Esophagus muscularis mucosa (tissue), 4 donors: Measurements from ENCODE around the gene MXRA8. TPM values are rescaled to one million over a fixed set of nuclear protein-coding genes. Genes with fewer than 3 reads are reported as not detected.

Experiments
- DNase-seq: peaks from one replicate; pipeline ENCODE4 v3.0.0-alpha.2; 2017; ENCODE audit errors: extremely low spot score
- H3K27ac ChIP-seq, 4 donors: fragments of 200-600 bp; sonication (generic); replicated peaks in 1 of 4; 1 replicate in 3 of 4; 2 replicates in 1 of 4; pipeline ENCODE4 v1.5.1; 2016 to 2019; ENCODE audit warnings: mild to moderate bottlenecking in 1 of 4
- H3K27me3 ChIP-seq, 4 donors: fragments of 200-600 bp; sonication (generic); one replicate each; pipeline versions ENCODE4 v1.5.1 to v1.6.0; 2016 to 2019
- H3K36me3 ChIP-seq, 4 donors: fragments of 200-600 bp; sonication (generic); one replicate each; pipeline ENCODE4 v1.5.1; 2016 to 2019
- H3K4me1 ChIP-seq, 4 donors: fragments of 200-600 bp; sonication (generic); one replicate each; pipeline ENCODE4 v1.5.1; 2016 to 2019
- H3K4me3 ChIP-seq, 4 donors: fragments of 200-600 bp; sonication (generic); 1 replicate in 2 of 4; 2 replicates in 2 of 4; pipeline ENCODE4 v1.5.1; 2016 to 2019; ENCODE audit warnings: mild to moderate bottlenecking in 4 of 4, moderate library complexity in 1 of 4
- H3K9me3 ChIP-seq, 4 donors: fragments of 200-600 bp; sonication (generic); 1 replicate in 3 of 4; 2 replicates in 1 of 4; pipeline ENCODE4 v1.5.1; 2016 to 2019
- CTCF ChIP-seq, 3 experiments: fragments of 200-600 bp in 2 of 3; fragments of 450-650 bp in 1 of 3; sonication (generic) in 2 of 3; IDR thresholded peaks; one replicate each; pipeline ENCODE4 v1.5.1; 2017 to 2019; ENCODE audit warnings: antibody characterized with exemption in 3 of 3, mild to moderate bottlenecking in 2 of 3, moderate library complexity in 1 of 3
- EP300 ChIP-seq: sonication (generic); formaldehyde crosslinking; IDR thresholded peaks from one replicate; pipeline ENCODE4 v1.6.1; 2017; ENCODE audit warnings: antibody characterized with exemption
- POLR2A ChIP-seq: fragments of 450-650 bp; IDR thresholded peaks from one replicate; pipeline ENCODE4 v1.6.1; 2017; ENCODE audit warnings: antibody characterized with exemption, moderate library complexity, mild to moderate bottlenecking, low read depth
- POLR2AphosphoS5 ChIP-seq, 2 donors: sonication (generic); formaldehyde crosslinking; IDR thresholded peaks; one replicate each; pipeline ENCODE4 v1.6.1; 2017; ENCODE audit warnings: antibody characterized with exemption in 2 of 2
- WGBS: methylation state at CpG from one replicate; pipeline ENCODE4 v1.1.5; 2018; 5-methylcytosine and 5-hydroxymethylcytosine counted together
- intact Hi-C: fragments of 100-400 bp; cut with DNase I; formaldehyde crosslinking; loops from one replicate; pipeline ENCODE4 v1.15.1; 2023
- total RNA-seq, 4 donors: library from RNA; depleted of rRNA; stranded (reverse); fragments of >200 nt; gene quantifications; one replicate each; pipeline versions ENCODE4 v1.1.0 to v1.2.1, GENCODE V29; 2016

Gene MXRA8
- total RNA-seq, 4 donors from 2014 or later: 68.5 to 129 (median 87.2) TPM

GRCh38 chr1:1367315-1367714, 9.0 kb upstream of the MXRA8 start:
- no peak for DNase-seq
- Histone ChIP-seq H3K4me3 (no peak overlapping the region), H3K27ac (no peak overlapping the region), H3K36me3 (peaks cover 0 to 4% (median under 1%) of the 10 kb centered on the region in 4 donors), H3K27me3 (no peaks in the 10 kb centered on the region), H3K4me1 (peaks cover 9 to 14% (median 14%) of the 10 kb centered on the region in 4 donors), H3K9me3 (no peaks in the 10 kb centered on the region)
- intact Hi-C loops: no loop called here
- WGBS: 94% methylated on average over 5 of the region's 5 CpGs
- TF ChIP-seq CTCF (IDR thresholded peaks at IDR 0.05) (no peak), POLR2A (no peak), EP300 (no peak), POLR2AphosphoS5 (IDR thresholded peaks at IDR 0.05) (no peak)

GRCh38 chr1:1366699-1367066, 8.3 kb upstream of the MXRA8 start:
- H3K4me1 ChIP-seq: peaks cover 2 to 14% (median 14%) of the 10 kb centered on the region in 4 donors

DNA sequence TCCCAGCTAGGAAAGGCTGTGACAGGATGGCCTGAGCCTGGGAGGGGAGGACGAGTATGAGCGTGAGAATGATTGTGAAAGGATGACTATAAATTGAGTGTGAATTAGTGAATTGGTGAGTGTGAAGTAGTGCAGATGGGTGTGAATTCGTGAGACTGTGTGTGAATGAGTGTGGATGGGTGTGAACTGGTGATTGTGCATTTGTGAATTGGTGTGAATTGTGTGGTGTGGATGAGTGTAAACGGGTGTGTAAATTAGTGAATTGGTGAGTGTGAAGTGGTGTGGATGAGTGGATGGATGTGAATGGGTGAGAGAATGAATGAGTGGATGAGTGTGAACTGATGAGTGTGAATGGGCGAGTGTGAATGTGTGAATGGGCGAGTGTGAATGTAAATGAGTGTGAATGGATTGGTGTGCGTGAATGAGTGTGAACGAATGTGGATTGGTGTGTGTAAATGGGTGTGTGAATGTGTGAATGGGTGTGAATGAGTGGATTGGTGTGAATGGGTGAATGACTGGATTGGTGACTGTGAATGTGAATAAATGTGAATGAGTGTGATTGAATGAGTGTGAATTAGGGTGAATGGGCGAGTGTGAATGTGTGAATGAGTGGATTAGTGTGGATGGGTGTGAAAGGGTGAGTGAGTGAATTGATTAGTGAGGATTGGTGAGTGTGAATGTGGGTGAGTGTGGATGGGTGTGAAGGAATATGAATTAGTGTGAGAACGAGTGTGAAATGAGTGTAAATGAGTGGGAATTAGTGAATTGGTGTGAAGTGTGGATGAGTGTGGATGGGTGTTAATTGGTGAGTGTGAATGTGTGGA, 7.7 kb upstream of the MXRA8 start:
- no peaks in the 10 kb centered on the region for H3K9me3 ChIP-seq
- no peak overlapping the region for H3K4me3 ChIP-seq
- no peak for DNase-seq
- H3K27ac ChIP-seq: no peak overlapping the region
- intact Hi-C loops: no loop called here
- peaks cover 2 to 14% (median 14%) of the 10 kb centered on the region in 4 donors for H3K4me1 ChIP-seq
- no peaks in the 10 kb centered on the region for H3K27me3 ChIP-seq
- H3K36me3 ChIP-seq: peaks cover 0 to under 1% (median 0%) of the 10 kb centered on the region in 4 donors
- WGBS: 75% methylated on average over 10 of the region's 10 CpGs
- TF ChIP-seq POLR2A: no peak
- TF ChIP-seq POLR2AphosphoS5 (IDR thresholded peaks at IDR 0.05): no peak

More at GRCh38 chr1:1366699-1367066, 8.3 kb upstream of the MXRA8 start:
- intact Hi-C loops: no loop called here
- H3K9me3 ChIP-seq: no peaks in the 10 kb centered on the region
- WGBS: 88% methylated on average over 2 of the region's 3 CpGs
- no peak overlapping the region for H3K27ac ChIP-seq
- DNase-seq: no peak
- no peaks in the 10 kb centered on the region for H3K27me3 ChIP-seq
- TF ChIP-seq POLR2AphosphoS5 (IDR thresholded peaks at IDR 0.05) (no peak), POLR2A (no peak), CTCF (IDR thresholded peaks at IDR 0.05) (no peak), EP300 (no peak)
- no peak overlapping the region for H3K4me3 ChIP-seq
- H3K36me3 ChIP-seq: peaks cover 0 to 4% (median 0%) of the 10 kb centered on the region in 4 donors

DNA sequence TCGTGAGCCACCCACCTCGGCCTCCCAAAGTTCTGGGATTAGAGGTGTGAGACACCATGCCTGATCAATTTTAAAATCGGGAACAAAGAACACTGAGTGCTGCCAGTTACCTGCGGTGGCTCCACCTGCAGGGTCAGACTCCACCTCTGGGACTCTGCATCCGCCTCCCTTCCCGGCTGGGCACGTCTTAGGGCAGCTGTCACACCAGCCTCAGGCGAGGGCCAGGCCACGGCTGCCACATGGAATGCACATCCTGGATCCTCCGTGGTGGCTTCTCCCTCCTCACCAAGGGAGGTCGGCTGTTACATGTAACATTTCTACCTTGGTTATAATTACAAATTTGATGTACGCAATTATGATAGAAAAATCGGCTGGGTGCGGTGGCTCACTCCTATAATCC, 5.9 kb upstream of the MXRA8 start:
- intact Hi-C loops: no loop called here

DNA sequence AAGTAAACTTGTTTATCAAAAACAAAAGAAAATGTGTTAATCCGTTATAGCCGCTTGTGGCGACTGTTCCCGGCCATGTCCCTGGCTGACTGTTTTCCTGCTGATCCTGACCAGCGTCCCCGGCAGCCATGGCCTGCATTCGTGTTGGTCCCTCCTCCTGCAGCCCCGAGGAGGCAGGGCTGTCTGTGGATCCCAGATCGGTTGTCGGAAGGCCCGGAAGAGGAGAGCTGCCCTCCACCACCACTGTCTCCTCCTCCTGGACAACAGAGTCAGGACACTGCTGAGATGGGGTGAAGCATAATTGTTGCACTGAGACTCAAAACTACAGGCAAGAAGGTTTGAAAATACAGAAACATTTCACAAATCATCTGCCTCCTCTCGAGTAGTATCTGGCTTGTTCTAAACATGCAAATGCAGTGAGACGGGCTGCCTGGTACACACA, 3.6 kb upstream of the MXRA8 start:
- Histone ChIP-seq H3K4me3 (no peak overlapping the region), H3K27ac (peak overlapping the region; percentile 39 to 84 (median 69)), H3K27me3 (peaks cover 0 to 30% (median 0%) of the 10 kb centered on the region in 4 donors), H3K36me3 (no peaks in the 10 kb centered on the region), H3K4me1 (peaks cover 6 to 54% (median 50%) of the 10 kb centered on the region in 4 donors), H3K9me3 (no peaks in the 10 kb centered on the region)
- TF ChIP-seq POLR2A (no peak), CTCF (IDR thresholded peaks at IDR 0.05) (peak in 1 of 3 experiments; percentile 7), POLR2AphosphoS5 (IDR thresholded peaks at IDR 0.05) (peak in 1 of 2 donors; percentile 32)
- 29% methylated on average over 7 of the region's 13 CpGs for WGBS
- DNase-seq: no peak
- intact Hi-C loops: no loop called here

More for the DNA sequence above, 5.9 kb upstream of the MXRA8 start:
- no peak for TF ChIP-seq POLR2AphosphoS5 (IDR thresholded peaks at IDR 0.05)
- Histone ChIP-seq H3K27me3 (peaks cover 0 to 9% (median 0%) of the 10 kb centered on the region in 4 donors), H3K9me3 (no peaks in the 10 kb centered on the region), H3K4me3 (no peak overlapping the region), H3K4me1 (peaks cover 6 to 32% (median 30%) of the 10 kb centered on the region in 4 donors), H3K27ac (no peak overlapping the region), H3K36me3 (no peaks in the 10 kb centered on the region)
- 77% methylated on average over 9 of the region's 14 CpGs for WGBS
- DNase-seq: no peak
